Activated gamma-delta T cell treated with Interleukin-2 at 50 U/mL for 16 hours (primary cell): ENCODE measurements around the gene RAPGEF5.

Source experiments
- DNase-seq: peaks from one replicate; pipeline ENCODE4 v3.0.0-alpha.2; 2020

Gene RAPGEF5

DNA sequence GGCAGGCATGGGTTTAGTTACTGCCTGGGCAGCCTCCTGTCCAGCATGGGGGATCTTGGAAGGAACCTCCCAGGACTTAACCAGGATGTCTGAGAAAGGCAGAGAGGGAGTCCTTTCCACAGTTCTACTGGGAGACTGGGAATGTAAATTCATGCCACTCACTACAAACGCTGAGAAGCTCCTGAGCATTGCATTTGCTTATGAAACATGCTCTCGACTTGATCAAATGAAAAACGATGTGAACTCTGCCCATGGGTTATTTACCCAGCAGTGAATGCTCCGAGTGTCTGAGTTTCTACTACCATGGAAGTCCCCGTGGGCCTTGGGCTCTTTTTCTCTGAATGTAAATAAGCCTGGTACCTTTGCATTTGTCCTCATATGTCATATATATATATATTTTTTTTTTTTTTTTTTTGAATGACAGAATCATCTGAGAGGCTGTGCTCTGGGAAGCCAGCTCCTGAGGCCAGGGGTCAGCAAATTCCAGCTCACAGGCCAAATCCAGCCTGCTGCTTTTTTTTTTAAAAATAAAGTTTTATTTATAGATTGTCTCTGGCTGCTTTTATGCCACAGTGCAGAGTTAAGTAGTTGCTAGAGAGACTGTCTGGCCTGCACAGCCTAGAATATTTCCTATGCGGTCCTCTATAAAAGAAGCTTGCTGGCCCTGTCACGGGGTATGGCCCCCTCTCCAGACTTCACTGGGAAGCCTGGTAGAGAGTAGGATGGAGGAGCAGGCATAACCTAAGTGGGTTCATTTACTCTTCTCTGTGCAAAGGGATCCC lies 21.4 kb upstream of the RAPGEF5 start:
- no peak for DNase-seq

DNA sequence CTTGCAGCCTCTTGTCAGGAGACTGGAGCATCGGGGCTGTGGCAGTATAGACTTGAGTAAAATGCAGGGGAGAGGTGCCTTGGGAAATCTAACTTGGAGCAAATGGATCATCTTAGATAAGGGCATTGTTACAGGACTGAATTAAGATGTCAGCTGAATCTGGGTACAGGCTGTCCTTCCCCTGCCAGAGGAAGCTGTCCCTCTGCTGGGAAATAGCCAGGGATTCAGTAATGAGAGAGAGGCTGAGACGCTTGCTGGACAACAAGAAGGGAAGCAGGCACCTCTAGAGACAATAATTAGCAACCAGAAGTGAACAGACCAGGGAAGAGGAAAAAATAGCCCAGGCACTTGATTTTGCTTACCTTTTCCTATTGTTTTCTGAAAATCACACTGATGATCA lies 20.7 kb upstream of the RAPGEF5 start:
- DNase-seq, result no peak

DNA sequence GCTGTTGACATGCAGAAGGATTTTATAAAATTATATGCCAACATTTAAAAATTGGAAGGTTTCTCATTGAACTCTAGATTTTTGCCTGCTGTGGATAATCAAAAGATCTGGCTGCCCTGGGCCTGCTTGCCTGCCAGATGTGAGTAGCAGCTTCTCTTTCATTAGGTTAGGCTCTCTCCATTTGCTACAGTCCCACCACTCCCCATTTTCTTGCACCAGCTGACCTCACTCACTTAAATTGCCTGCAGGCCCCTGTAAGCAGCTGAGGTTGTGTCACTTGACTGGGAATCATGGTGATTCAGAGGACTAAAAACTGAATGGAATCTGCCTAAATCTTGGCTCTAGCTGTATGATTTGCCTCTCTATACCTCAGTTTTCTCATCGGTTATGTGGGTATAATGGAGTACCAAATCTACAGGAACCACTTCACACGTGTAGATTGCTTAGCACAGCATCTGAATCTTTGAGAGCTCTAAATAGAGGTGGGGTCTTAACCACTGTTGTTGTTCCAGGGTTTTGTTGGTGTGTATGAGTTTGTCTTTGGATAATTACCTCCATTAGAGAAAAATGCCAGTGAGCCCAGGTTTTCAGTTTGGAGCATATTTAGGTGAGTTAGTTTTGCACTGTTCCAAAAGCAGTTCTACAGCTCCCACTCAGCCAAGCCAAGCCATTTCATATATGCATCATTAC lies 18.6 kb upstream of the RAPGEF5 start:
- no peak for DNase-seq

DNA sequence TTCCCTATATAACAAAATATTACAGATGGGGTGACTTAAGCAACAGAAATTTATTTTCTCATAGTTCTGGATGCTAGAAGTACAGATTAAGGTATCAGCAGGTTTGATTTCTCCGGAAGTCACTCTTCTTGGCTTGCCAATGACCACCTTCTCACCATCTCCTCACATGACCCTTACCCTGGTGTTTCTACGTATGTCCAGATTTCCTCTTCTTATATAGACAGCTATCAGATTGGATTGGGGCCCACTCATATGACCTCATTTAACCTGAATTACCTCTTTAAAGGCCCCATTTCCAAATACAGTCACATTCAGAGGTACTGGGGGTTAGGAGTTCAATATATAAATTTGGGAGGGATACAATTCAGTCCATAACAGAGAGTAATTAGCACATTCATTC lies 17.0 kb upstream of the RAPGEF5 start:
- DNase-seq, result no peak

DNA sequence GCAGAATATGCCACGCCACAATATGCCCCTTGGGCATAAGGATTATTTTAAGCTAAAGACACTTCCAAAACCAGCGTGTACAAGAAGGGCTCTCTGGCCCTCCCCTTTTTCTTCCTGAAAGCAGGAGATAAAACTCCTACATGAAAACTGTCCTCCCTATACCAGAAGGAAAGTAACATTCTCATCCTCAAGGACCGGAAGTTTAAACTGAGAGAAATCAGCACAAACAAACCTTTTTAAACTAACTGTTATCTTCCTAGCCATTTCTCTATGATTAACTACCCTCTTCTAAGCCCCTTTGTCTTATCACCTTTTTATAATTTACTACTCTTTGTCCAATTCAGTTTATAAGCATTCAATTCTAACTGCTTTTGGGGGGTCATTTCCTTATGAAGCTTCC lies 16.4 kb upstream of the RAPGEF5 start:
- no peak for DNase-seq

DNA sequence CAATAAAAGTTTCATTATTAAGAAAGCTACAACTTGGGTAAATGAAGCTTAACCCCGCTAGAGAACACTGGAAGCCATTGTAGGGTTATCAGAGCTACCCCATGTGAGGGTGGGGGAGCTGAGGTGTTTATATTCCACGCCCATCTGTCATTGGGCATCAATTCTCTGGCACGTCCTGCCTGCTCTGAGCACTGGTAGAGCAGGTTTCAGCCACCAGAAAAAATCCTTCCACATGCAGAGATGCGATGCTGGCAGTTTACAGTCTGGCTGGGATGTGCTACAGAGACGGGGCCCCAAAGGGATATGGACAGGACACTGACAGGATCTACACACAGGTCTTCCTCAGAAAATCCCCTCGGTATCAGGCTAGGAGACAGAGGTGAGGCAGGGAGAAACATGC lies 15.9 kb upstream of the RAPGEF5 start:
- DNase-seq, result no peak

DNA sequence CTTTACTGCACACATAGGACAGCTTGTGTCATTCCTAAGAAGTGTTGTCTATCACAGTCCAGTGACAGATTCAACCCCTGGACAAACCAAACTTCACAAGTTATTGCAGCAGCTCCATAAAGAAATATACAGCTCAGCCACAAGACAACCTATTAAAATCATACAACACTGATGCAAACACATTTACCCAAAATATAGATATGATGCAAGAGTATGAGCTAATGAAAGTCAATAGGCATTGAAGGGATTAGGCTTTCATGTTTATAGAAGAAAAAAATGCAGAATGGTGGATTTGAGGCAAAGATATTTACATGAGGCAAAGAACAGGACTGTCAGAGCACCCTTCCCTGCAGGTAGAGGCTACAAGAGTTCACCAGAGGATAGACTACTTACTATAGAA lies 14.9 kb upstream of the RAPGEF5 start:
- DNase-seq, result no peak

DNA sequence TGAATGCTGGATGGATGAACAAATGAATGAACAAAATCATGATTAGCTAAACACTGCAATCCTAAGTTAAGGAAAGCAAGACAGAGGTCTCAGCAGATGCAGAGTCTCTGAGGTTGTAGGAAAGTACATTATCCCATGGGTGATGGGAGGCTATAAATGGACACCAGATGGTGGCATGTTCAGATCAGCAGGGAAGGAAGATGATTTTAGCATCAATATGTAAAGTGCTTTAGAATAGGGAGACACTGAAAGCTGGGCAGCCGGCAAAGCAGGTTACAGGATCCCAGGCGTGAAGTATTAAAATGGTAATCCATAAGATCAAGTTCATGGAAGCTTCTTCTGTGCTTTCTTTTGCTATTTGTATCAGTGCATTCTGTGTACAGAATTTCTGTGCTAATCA lies 7.9 kb upstream of the RAPGEF5 start:
- no peak for DNase-seq

DNA sequence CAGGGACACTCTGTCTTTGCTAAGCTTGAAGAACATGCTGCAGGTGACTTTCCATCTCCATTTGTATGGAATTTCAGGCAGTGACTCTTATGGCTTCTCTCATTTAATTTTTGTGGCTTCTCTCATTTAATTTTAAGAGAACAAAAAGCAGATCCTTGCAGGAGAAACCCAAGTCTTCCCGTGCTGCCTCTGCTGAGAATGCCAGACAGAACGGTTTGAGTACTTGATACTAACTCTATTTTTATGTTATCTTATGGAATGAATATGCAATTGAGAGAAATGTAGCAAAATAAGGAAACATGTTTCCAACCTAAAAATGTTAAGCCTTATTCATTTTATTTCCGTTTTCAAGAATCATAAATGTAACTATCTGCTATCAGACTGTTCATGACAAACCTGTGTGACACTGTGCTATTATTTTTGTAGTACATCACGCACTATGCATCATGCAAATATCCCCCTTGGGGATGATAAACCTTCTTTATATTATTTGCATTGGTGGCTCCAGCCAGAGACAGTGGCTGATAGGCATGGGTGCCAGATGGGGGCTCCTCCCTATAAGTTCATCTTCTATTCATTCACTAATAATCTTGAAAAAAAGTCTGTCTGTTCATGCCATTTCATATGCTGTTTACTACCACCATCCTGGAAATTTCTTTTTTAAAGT lies 6.9 kb upstream of the RAPGEF5 start:
- DNase-seq, result no peak

DNA sequence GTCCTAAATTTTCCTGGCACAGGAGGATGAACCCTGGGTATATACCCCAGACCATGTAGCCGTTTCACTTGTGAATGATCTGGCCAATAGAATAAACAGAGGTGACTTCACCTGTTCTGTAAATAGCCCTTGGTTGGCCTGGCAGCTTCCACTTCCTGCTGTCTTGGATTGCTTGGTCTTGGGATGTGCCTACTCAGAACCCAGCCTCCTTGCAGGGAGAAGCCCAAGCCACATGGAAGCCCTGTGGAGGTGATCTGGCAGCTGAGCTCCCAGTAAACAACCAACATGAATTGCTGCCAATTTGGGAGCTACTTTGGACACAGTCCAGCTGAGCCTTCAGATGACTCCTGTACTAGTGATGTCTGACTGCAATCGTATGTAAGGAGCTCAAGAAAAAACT lies 4.8 kb upstream of the RAPGEF5 start:
- DNase-seq, result no peak

DNA sequence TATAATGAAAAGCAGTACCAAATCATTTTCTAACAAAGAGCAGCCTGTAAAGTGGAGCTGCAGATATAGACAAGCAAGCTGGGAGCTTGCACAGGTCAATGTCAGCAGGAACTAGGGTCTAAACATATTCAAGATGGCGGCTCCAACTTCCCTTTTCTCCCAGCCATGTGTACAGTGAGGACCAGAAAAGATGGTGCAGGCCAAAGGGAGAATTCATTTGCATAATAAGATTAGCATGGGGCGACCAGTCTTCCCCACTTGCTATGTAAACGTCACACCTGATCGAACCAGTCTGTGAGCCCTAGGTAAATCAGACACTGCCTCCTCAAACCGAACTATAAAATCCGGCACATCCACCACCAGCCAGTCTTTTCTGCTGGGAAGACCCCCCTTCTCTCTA lies 4.4 kb upstream of the RAPGEF5 start:
- no peak for DNase-seq

DNA sequence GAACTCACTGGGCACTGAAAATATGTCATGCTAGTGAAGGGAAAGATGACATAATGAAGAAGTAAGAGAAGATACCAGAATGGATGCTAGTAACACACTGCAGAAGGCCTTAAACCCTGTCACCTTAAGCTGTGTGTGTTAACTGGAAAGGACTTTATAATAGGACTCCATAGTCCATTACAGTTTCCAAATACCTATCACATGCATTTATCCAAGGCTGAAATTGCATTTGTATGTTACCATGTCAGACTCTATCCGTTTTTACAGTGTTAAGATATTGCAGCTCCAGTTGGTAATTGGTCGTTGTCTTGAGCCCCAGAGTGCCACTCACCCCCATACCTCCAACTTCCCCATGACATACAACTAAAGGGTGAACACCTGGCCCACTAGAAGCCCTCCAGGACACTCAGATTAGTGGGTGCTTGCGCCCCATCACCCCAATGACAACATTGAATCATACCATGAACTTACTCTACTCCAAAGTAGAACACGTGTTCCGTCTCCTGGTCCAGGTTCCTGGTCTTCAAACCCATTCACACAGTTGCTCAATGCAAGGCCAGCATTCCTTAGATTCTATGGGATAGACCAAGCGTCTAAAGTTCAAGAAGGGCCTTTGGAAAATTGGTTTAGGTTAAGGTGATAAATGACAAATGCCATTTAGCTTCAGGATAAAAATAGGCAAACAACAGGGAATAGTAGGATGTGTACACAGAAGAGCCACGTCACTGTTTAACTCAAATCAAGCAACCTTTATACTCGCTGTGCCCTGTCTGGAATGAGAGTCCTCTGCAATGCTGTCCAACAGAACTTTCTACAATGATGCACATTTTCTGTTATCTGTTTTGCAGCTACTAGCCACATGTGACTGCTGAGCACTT lies 2.1 kb upstream of the RAPGEF5 start:
- DNase-seq, result no peak

DNA sequence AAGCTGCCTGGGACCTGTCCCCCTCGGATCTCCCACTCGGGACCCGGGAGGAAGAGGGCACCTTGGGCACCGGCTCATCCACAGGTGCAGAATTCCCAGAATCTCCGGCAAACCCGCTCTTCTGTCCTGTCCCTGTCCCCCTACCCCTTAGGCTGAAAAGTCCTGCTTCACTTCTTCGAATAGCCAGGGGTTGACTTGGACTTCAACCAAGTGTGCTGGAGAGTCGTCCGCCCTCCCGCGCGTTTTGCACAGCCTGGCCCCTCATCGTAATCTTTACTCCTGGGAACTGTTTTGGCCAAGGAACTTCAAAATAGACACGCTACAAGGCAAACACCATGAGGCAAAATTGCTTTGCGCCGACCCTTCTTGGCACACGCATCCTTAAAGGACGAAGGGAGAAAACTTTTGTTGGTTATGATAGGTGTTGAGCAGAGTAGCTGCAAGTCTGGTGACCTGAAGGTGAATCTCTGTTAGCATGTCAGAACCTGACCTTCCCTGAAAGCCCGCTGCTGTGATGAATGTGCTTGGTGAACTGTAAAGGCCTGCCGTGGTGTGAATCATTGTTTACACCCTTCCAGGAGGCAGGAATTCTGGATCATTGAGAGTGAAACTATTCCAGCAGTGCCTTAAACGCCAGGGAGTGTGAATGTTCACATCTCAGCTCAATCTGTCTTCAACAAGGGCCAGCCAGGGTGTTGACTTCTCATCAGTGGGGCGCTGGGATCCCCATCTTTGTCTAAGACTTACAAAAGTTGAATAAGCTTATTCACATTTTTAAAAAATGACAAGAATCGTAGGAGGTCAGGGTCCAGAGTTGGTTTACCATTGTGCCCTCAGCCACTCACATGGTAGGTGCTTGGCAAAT lies 589 bp upstream of the RAPGEF5 start:
- DNase-seq, result no peak

DNA sequence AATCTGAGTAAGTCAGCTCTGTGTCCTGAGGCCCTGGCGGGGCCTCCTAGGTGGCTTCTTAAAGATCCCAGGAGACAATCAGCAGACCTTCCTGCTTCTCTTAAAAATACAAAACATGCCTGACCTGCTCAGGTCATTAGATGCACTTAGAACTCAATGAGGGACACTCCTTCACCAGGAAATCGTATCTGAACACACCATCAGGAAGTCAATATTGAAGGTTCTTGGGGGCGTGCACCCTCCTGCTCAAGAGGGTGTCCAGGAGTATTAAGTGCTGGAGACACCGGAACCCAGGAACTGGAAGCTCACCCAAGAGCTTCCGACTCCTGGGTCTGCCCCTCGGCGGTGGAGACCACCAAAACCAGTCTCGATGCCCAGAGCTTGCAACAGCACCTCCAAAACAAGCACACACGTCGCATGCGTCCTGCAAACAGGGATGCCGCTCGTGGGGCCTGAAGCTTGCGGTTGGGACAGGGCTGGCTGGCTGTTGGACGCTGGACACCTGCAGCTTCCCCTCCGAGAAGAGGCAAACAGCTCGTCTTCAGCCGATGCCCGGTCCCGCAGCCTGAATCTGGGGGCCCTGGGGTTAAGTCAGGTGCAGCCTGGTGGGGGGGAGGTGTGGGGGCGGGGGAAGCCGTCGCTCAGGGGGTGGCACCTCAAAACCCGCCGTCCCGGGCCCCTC lies 803 bp downstream of the RAPGEF5 start:
- no peak for DNase-seq

DNA sequence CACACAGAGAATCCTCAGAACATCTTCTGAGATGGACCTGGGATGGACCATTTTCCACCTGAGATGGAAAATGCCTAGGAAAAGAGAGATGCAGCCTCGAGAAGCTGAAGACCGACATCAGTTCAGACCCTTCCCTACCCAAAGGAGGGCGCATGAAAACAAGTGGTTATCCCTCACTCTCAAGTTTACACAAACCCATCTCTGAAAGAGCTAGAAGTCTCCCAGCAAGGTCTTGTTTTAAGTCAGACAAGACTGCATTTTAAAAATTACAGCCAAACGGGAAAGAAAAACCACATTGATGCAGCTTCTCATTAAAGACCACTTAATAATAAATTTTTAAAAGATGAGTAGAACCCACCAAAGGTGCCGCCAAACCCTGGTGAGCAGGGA lies 1.3 kb downstream of the RAPGEF5 start:
- DNase-seq, result no peak

DNA sequence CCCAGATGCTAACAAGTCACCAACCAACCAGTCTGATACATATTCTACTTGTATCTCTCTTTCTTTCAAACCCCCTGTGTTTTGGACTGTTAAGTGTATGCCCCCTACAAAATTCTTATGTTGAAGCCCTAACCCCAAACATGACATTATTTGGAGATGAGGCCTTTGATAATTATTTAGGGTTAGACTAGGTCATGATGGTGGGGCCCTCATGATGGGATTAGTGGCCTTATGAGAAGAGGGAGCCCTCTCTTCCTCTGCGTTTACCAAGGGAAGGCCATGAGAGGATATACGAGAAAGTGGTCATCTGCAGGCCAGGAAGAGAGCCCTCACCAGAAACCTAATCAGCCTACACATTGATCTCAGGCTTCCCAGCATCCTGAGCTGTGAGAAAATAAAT lies 2.5 kb downstream of the RAPGEF5 start:
- no peak for DNase-seq

DNA sequence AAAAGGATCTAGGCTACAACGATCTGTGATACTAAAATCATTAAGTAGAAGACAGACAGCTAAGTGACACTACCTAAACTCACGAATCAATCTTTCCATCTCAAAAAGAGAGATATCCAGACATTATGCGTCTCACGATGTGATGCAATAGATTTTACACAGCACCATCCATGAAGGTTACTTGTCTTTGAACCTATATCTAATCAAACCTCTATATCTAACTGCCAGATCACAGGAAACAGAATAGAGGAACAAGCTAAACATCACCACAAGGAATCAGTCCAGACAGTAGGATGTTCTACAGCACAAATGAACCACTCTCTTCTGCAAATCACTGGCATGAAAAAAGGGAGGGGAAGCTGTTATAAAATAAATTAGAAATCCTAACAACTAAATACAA lies 4.1 kb downstream of the RAPGEF5 start:
- no peak for DNase-seq

DNA sequence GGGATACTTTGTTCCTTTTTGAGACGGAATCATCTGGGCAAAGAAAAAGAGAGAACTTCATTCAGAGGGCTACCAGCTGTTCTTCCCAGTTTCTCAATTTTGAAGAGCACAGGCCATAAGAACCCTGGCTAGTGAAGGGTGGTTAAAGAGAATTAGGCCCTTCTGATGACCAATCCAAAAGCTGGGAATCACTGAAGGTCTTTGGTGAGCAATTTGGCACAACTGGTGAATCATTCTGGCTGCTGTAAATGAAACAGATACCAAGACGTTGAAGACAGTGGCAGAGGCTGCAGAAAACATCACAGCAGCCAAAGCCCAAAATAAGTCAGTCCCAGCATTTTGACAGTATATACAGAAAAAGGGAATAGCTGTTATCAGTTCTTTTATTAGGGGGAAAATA lies 5.1 kb downstream of the RAPGEF5 start:
- DNase-seq, result no peak

DNA sequence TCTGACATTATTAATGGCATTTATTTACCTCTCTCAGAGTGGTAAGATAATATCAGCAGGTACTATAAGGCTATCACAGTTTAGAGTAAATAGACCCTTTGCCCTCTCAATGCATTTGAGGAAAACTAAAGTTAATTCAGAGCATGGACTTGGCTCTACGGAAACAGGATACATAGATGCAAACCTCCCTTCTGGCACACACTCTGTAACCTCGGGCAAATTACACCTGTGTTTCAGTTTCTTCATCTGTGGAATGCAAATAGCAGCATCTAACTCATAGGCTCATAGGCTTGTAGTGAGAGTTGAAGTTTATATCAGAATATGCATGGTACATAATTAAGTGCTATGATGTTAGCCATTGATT lies 5.6 kb downstream of the RAPGEF5 start:
- no peak for DNase-seq

DNA sequence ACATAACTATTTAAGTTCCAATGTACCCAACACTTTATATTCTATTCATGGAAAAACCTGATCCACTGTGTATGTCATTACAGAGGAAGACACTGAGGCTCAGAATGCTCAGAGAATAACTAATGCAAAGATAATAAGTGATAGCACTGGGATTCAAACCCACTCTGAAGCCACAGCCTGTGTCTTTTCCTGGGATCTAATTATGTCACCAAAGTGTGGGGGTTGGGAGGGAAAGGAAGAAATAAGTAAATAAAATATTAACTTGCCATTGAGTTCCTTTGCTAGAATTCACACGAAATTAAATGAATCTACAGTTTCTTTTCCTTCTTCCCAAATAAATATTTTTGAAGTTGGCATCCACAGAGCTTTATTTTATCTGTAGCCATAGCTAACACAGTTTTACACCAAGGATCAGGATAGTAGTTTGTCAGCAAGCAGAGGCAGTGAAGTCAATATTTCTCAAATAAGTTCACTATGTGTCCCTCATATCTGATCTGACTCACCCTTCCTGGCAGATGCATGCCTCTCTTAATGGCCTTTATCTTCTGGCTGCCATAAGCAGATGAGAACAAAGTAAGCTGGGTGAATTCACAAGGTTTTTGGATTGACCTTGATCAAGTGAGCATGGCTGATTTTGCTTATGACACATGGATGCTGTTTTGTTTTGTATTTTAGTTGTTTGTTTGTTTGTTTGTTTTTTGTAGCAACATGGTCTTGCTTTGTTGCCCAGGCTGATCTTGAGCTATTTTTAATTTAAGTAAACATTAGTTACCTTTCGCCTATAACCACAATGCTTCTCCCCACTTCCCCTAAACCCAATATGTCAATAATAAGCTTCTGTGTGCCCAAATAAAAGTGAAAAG lies 6.3 kb downstream of the RAPGEF5 start:
- no peak for DNase-seq

DNA sequence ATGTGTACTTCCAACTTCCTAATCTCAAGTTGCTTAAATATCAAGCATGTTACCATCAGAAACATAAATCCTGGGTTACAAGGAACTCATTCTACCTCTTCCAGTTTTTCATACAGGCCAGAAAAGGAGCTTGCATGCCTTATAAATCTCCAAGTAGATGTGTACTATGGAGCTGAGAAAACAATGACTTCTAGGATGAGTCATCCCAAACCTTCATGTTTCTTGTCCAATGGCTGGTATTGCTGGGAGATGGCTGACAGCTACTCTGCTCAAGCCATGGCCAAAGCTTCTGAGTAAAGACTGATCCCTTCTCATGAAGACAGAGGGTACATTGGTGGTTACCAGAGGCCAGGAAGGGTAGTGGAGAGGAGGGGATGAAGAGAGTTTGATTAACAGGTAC lies 8.6 kb downstream of the RAPGEF5 start:
- DNase-seq, result no peak
